ENCODE data around the gene HMGB3. TPM values are rescaled to one million over a fixed set of nuclear protein-coding genes. Genes with fewer than 3 reads are reported as not detected.

HMGB3 gene
- total and polyA plus RNA-seq, 3 donors from 2014 or later, result 10.0 to 37.1 (median 19.7) TPM

GRCh38 chrX:150936556-150936955 lies 46.6 kb upstream of the HMGB3 start:
- no peak for DNase-seq
- Histone ChIP-seq H3K27ac (no peak overlapping the region), H3K36me3 (ENCODE audit: low read depth, missing control alignments) (no peaks in the 10 kb centered on the region), H3K9me3 (no peaks in the 10 kb centered on the region), H3K27me3 (no peaks in the 10 kb centered on the region), H3K4me3 (no peak overlapping the region), H3K4me1 (no peaks in the 10 kb centered on the region)
- TF ChIP-seq POLR2A (IDR thresholded peaks at IDR 0.05), result no peak
- no peak for TF ChIP-seq CTCF (IDR thresholded peaks at IDR 0.05)
- 72% methylated on average over 5 of the region's 6 CpGs; no CpG with 5 or more reads in 1 of the 2 donors for WGBS, 2 donors
- intact Hi-C loops (cut with DNase I; ENCODE audit: low total_unique reads), result no loop called here

GRCh38 chrX:150940844-150941495 lies 42.2 kb upstream of the HMGB3 start:
- WGBS, 2 donors, result 84 to 86% methylated on average over 5 to 8 of the region's 9 CpGs
- Histone ChIP-seq H3K4me1 (no peaks in the 10 kb centered on the region), H3K27me3 (no peaks in the 10 kb centered on the region), H3K9me3 (no peaks in the 10 kb centered on the region), H3K27ac (no peak overlapping the region), H3K4me3 (no peak overlapping the region), H3K36me3 (ENCODE audit: low read depth, missing control alignments) (no peaks in the 10 kb centered on the region)
- DNase-seq, result no peak
- intact Hi-C loops (cut with DNase I; ENCODE audit: low total_unique reads), result no loop called here
- TF ChIP-seq POLR2A (IDR thresholded peaks at IDR 0.05) (no peak), CTCF (IDR thresholded peaks at IDR 0.05) (no peak)

GRCh38 chrX:150941580-150941979 lies 41.6 kb upstream of the HMGB3 start:
- DNase-seq, result no peak
- H3K27me3 ChIP-seq, result no peaks in the 10 kb centered on the region
- 37 to 38% methylated on average over 2 of the region's 2 CpGs for WGBS, 2 donors
- H3K9me3 ChIP-seq, result no peaks in the 10 kb centered on the region
- no peak overlapping the region for H3K4me3 ChIP-seq
- H3K36me3 ChIP-seq (ENCODE audit: low read depth, missing control alignments), result no peaks in the 10 kb centered on the region
- TF ChIP-seq CTCF (IDR thresholded peaks at IDR 0.05) (no peak), POLR2A (IDR thresholded peaks at IDR 0.05) (no peak)
- intact Hi-C loops (cut with DNase I; ENCODE audit: low total_unique reads), result no loop called here
- no peaks in the 10 kb centered on the region for H3K4me1 ChIP-seq
- H3K27ac ChIP-seq, result no peak overlapping the region

GRCh38 chrX:150942942-150943594 lies 40.1 kb upstream of the HMGB3 start:
- no peaks in the 10 kb centered on the region for H3K36me3 ChIP-seq (ENCODE audit: low read depth, missing control alignments)
- H3K9me3 ChIP-seq, result no peaks in the 10 kb centered on the region
- 58 to 59% methylated on average over 2 to 8 of the region's 9 CpGs for WGBS, 2 donors
- intact Hi-C loops (cut with DNase I; ENCODE audit: low total_unique reads), result no loop called here
- H3K27me3 ChIP-seq, result no peaks in the 10 kb centered on the region
- H3K4me3 ChIP-seq, result no peak overlapping the region
- DNase-seq, result no peak
- no peak for TF ChIP-seq CTCF (IDR thresholded peaks at IDR 0.05)
- no peak overlapping the region for H3K27ac ChIP-seq
- no peaks in the 10 kb centered on the region for H3K4me1 ChIP-seq

- H3K36me3 ChIP-seq (ENCODE audit: low read depth, missing control alignments), result no peaks in the 10 kb centered on the region
- TF ChIP-seq POLR2A (IDR thresholded peaks at IDR 0.05) (no peak), CTCF (IDR thresholded peaks at IDR 0.05) (no peak)
- no peaks in the 10 kb centered on the region for H3K27me3 ChIP-seq
- intact Hi-C loops (cut with DNase I; ENCODE audit: low total_unique reads), result no loop called here
- no peaks in the 10 kb centered on the region for H3K4me1 ChIP-seq
- H3K9me3 ChIP-seq, result no peaks in the 10 kb centered on the region
- no peak for DNase-seq
- WGBS, 2 donors, result 95 to 100% methylated on average over 1 to 2 of the region's 3 CpGs
- no peak overlapping the region for H3K4me3 ChIP-seq
- H3K27ac ChIP-seq, result no peak overlapping the region
Measured at GRCh38 chrX:150944233-150944632, 38.9 kb upstream of the HMGB3 start.
